DOHH2 (cell line): Measurements from ENCODE around the gene CRISPLD2.

Experiments used
- CTCF ChIP-seq: fragments of 200-600 bp; sonication (generic); IDR thresholded peaks from one replicate; pipeline ENCODE4 v1.5.1; 2014; ENCODE audit warnings: antibody characterized with exemption, mild to moderate bottlenecking, low read depth, low read length; ENCODE audit not compliant: poor library complexity, severe bottlenecking
- EZH2phosphoT487 ChIP-seq: fragments of 200-600 bp; sonication (generic); IDR thresholded peaks from 2 replicates; pipeline ENCODE4 v1.6.1; 2017; ENCODE audit warnings: borderline replicate concordance, mild to moderate bottlenecking, antibody characterized with exemption, low read length, moderate library complexity, mixed read lengths

GRCh38 chr16:84949772-84950436 lies 130.1 kb downstream of the CRISPLD2 start:
- TF ChIP-seq CTCF (no peak), EZH2phosphoT487 (no peak)
